HepG2 (cell line): ENCODE data around the gene MRPL39. TPM values are rescaled to one million over a fixed set of nuclear protein-coding genes. Genes with fewer than 3 reads are reported as not detected.

ENCODE experiments used
- ATAC-seq: fragments of 200-7000 bp; cut with Tn5 transposase; 3 replicates; pipeline ENCODE4 v1.9.1; 2020; ENCODE audit warnings: mild to moderate bottlenecking, moderate library complexity
- BruUV-seq: library from RNA; stranded (reverse); fragments of 400-500 nt; replicated peaks from 2 replicates; lab custom pipeline; 2021; lab: Mats Ljungman, UMichigan
- CTCF ChIA-PET: fragments of 300-600 bp; formaldehyde crosslinking; extraction: SDS; loops from one replicate; lab custom pipeline; 2021; ENCODE audit warnings: low total read pairs, inconsistent platforms, low intra/inter-chr PET ratio; lab: Yijun Ruan, JAX
- POLR2A ChIA-PET: fragments of 350-600 bp; sonication (Branson Sonifier 250); formaldehyde crosslinking; loops from one replicate; lab custom pipeline; 2020; ENCODE audit warnings: antibody characterized with exemption, inconsistent platforms; lab: Yijun Ruan, JAX
- DNase-seq: peaks from one replicate; pipeline ENCODE4 v3.0.0-alpha.2; 2015; ENCODE audit warnings: low spot score
- FAIRE-seq: peaks from 3 replicates; lab custom pipeline; 2011; peaks lifted over from hg19 to GRCh38; lab: Jason Lieb, UNC
- H2AFZ ChIP-seq: one replicate; pipeline ENCODE4 v1.6.1; 2011; ENCODE audit warnings: low read length, inconsistent platforms
- H3K27ac ChIP-seq: fragments of 300-600 bp; 3 replicates; pipeline ENCODE4 v1.8.0; 2011; ENCODE audit warnings: mixed run types, mild to moderate bottlenecking, mixed read lengths, low read length, inconsistent platforms; ENCODE audit not compliant: insufficient read depth; ENCODE audit errors: extremely low read length
- H3K27me3 ChIP-seq, 2 experiments: fragments of 200-600 bp in 1 of 2; 2 replicates in 1 of 2; 3 replicates in 1 of 2; pipeline versions ENCODE4 v1.6.0 to v1.8.0; 2011; ENCODE audit warnings: low read length in 2 of 2, mild to moderate bottlenecking in 2 of 2, moderate library complexity in 2 of 2, inconsistent platforms in 1 of 2; ENCODE audit not compliant: insufficient read depth in 2 of 2, control insufficient read depth in 1 of 2
- H3K36me3 ChIP-seq, 2 experiments: fragments of 200-600 bp in 1 of 2; replicated peaks in 1 of 2; 2 replicates in 1 of 2; 3 replicates in 1 of 2; pipeline versions ENCODE4 v1.5.1 to v1.8.0; 2011; ENCODE audit warnings: low read length in 2 of 2, inconsistent platforms in 1 of 2; ENCODE audit not compliant: insufficient read depth in 2 of 2, control insufficient read depth in 1 of 2
- H3K4me1 ChIP-seq: 2 replicates; pipeline ENCODE4 v1.5.1; 2012; ENCODE audit warnings: low read length, inconsistent platforms; ENCODE audit not compliant: insufficient read depth
- H3K4me2 ChIP-seq: 2 replicates; pipeline ENCODE4 v1.6.0; 2011; ENCODE audit warnings: low read depth, low read length, inconsistent platforms
- H3K4me3 ChIP-seq, 3 experiments: fragments of 200-600 bp in 1 of 3; sonication (generic), shearing (Covaris generic) in 1 of 3; replicated peaks in 1 of 3; 2 replicates each; pipeline ENCODE4 v1.5.1; 2011 to 2016; ENCODE audit warnings: low read length in 3 of 3, inconsistent platforms in 2 of 3, low read depth in 2 of 3, mild to moderate bottlenecking in 2 of 3, control low read depth in 1 of 3, mixed read lengths in 1 of 3; ENCODE audit not compliant: insufficient read depth in 1 of 3
- H3K79me2 ChIP-seq: one replicate; pipeline ENCODE4 v1.6.1; 2011; ENCODE audit warnings: low read length, inconsistent platforms; ENCODE audit not compliant: insufficient read depth
- H3K9ac ChIP-seq: 2 replicates; pipeline ENCODE4 v1.6.0; 2011; ENCODE audit warnings: mild to moderate bottlenecking, low read depth, low read length, inconsistent platforms; ENCODE audit not compliant: insufficient read depth
- H3K9me3 ChIP-seq: 2 replicates; pipeline ENCODE4 v1.5.1; 2012; ENCODE audit warnings: mild to moderate bottlenecking, low read length
- H4K20me1 ChIP-seq: 2 replicates; pipeline ENCODE4 v1.6.0; 2011; ENCODE audit warnings: inconsistent platforms, mild to moderate bottlenecking, low read length, moderate library complexity; ENCODE audit not compliant: insufficient read depth
- ASH2L ChIP-seq: fragments of 300-600, 200-600 bp; sonication (generic); IDR thresholded peaks from 2 replicates; pipeline ENCODE4 v1.7.0; 2017; ENCODE audit warnings: low read depth, mild to moderate bottlenecking, moderate library complexity, mixed read lengths, low read length; ENCODE audit not compliant: insufficient read length
- CBFB ChIP-seq: sonication (generic); formaldehyde crosslinking; IDR thresholded peaks from 2 replicates; pipeline ENCODE4 v1.4.0; 2020; ENCODE audit warnings: missing genetic modification reagents
- CENPT ChIP-seq: sonication (generic); formaldehyde crosslinking; IDR thresholded peaks from 2 replicates; pipeline ENCODE4 v1.8.0; 2022; ENCODE audit warnings: low read depth, mild to moderate bottlenecking, moderate library complexity, missing genetic modification reagents
- ELF4 ChIP-seq: sonication (generic); formaldehyde crosslinking; IDR thresholded peaks from 2 replicates; pipeline ENCODE4 v1.5.0; 2020; ENCODE audit warnings: missing genetic modification reagents, mild to moderate bottlenecking, moderate library complexity, borderline replicate concordance
- HOXA7 ChIP-seq: sonication (generic); formaldehyde crosslinking; IDR thresholded peaks from 2 replicates; pipeline ENCODE4 v1.8.1; 2022; ENCODE audit warnings: mild to moderate bottlenecking, missing genetic modification reagents, moderate library complexity
- MBNL3 ChIP-seq: fragments of 250-450 bp; sonication (Bioruptor Pico); conservative IDR thresholded peaks from 2 replicates; pipeline ENCODE4 v1.8.0; 2022; ENCODE audit warnings: mild to moderate bottlenecking, inconsistent platforms
- MYC ChIP-seq: sonication (generic); formaldehyde crosslinking; IDR thresholded peaks from 2 replicates; pipeline ENCODE4 v1.9.0; 2021; ENCODE audit warnings: missing genetic modification reagents, borderline replicate concordance
- NCOA5 ChIP-seq: sonication (generic); formaldehyde crosslinking; IDR thresholded peaks from 2 replicates; pipeline ENCODE4 v1.4.0; 2020; ENCODE audit warnings: missing genetic modification reagents
- ZFP37 ChIP-seq: sonication (generic); formaldehyde crosslinking; IDR thresholded peaks from 2 replicates; pipeline ENCODE4 v1.4.0; 2020; ENCODE audit warnings: missing genetic modification reagents, borderline replicate concordance
- ZNF253 ChIP-seq: sonication (generic); formaldehyde crosslinking; IDR thresholded peaks from 2 replicates; pipeline ENCODE4 v1.8.0; 2022; ENCODE audit warnings: mild to moderate bottlenecking, missing genetic modification reagents, borderline replicate concordance
- ZNF431 ChIP-seq: sonication (generic); formaldehyde crosslinking; IDR thresholded peaks from 2 replicates; pipeline ENCODE4 v1.9.0; 2022; ENCODE audit warnings: missing genetic modification reagents, low read depth, mild to moderate bottlenecking, borderline replicate concordance
- ZNF562 ChIP-seq: sonication (generic); formaldehyde crosslinking; IDR thresholded peaks from 2 replicates; pipeline ENCODE4 v1.8.0; 2022; ENCODE audit warnings: missing genetic modification reagents, borderline replicate concordance
- WGBS: methylation state at CpG from one replicate; pipeline ENCODE4 v1.1.6; 2017; ENCODE audit warnings: low lambda C conversion rate; 5-methylcytosine and 5-hydroxymethylcytosine counted together
- in situ Hi-C: cut with HindIII; loops from 2 replicates; pipeline ENCODE4 v1.10.0; 2017; ENCODE audit warnings: low pct_unique_long_range_greater_than_20kb; ENCODE audit not compliant: extremely low pct_ligation_motif_present
- intact Hi-C: fragments of 100-400 bp; cut with micrococcal nuclease; formaldehyde crosslinking; loops from one replicate; pipeline ENCODE4 v1.10.0; 2022; ENCODE audit not compliant: unreplicated experiment
- polyA plus RNA-seq, 8 experiments: library from polyadenylated mRNA; depleted of rRNA in 3 of 8; stranded (reverse) in 7 of 8; unstranded in 1 of 8; fragments of >200 nt; fragmentation: Illumina TruSeq in 4 of 8; extraction: Trizol in 4 of 8; gene quantifications; 2 replicates each; pipeline versions ENCODE4 v1.2.1 to v1.2.3, GENCODE V29; 2011 to 2016; ENCODE audit warnings: low read depth in 4 of 8, missing spikeins in 1 of 8, mixed read lengths in 1 of 8; ENCODE audit not compliant: insufficient read depth in 1 of 8
- total RNA-seq, 5 experiments: library from RNA; depleted of rRNA; stranded (reverse); fragments of >200 nt; fragmentation: Illumina TruSeq; extraction: Trizol; gene quantifications; 2 replicates each; pipeline ENCODE4 v1.2.3, GENCODE V29; 2016; ENCODE audit warnings: low read depth in 1 of 5
- TF ChIP-seq, protein P1 (sequence below): IDR thresholded peaks from 2 replicates; pipeline ENCODE4 v1.6.1; 2018; ENCODE audit warnings: missing genetic modification reagents
- TF ChIP-seq, protein P2 (sequence below): sonication (generic); formaldehyde crosslinking; IDR thresholded peaks from 2 replicates; pipeline ENCODE4 v1.9.0; 2021; ENCODE audit warnings: missing genetic modification reagents, borderline replicate concordance
- TF ChIP-seq, protein P3 (sequence below): sonication (generic); formaldehyde crosslinking; IDR thresholded peaks from 2 replicates; pipeline ENCODE4 v1.5.0; 2020; ENCODE audit warnings: missing genetic modification reagents
- TF ChIP-seq, protein P4 (sequence below): sonication (generic); formaldehyde crosslinking; IDR thresholded peaks from 2 replicates; pipeline ENCODE4 v1.8.0; 2022; ENCODE audit warnings: mild to moderate bottlenecking, missing genetic modification reagents

MRPL39 gene
- total and polyA plus RNA-seq, 2 of the 13 experiments (the other 11 are each of a cell fraction or from before 2014, with no cell fraction given): 29.1 to 91.2 TPM

DNA sequence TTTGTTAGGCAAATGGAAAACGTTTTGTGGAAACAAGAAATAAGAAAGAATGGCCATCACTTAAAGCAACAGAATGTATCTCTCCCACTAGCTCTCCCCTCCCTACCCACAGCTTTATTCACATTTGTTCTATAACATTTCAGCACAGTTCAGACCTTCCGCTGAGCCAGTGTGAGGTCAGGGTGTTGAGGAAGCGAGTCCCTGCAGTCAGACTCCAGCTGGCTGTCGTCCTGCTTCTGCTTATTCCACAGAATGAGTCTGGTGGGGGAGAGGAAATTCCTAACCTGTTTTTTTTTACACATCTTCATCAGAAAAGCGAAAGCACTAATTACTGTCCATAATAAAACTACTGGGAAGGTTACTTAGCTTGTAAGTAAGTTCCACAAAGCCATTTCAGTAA, 39.0 kb downstream of the MRPL39 start:
- H3K27me3 ChIP-seq: no peaks in the 10 kb centered on the region
- FAIRE-seq (no peak), DNase-seq (no peak), ATAC-seq (no peak)
- H3K4me1 ChIP-seq: no peaks in the 10 kb centered on the region
- H3K36me3 ChIP-seq: peaks cover 2 to 5% of the 10 kb centered on the region in 2 experiments; a peak in 1 of 5 replicates
- no peak overlapping the region for H3K27ac ChIP-seq
- in situ Hi-C loops: no loop called here
- no TSS peak for BruUV-seq
- no peak overlapping the region for H3K4me2 ChIP-seq
- no peak overlapping the region for H3K4me3 ChIP-seq
- no peaks in the 10 kb centered on the region for H3K9me3 ChIP-seq
- intact Hi-C loops: no loop called here
- no peak overlapping the region for H2AFZ ChIP-seq
- no peak overlapping the region for H3K9ac ChIP-seq
- CTCF ChIA-PET: no interaction called here
- no peak for TF ChIP-seq ELF4
- TF ChIP-seq MYC (CRISPR knock-in tag): no peak
- TF ChIP-seq HOXA7: no peak
- TF ChIP-seq CENPT: no peak
- TF ChIP-seq, protein P1, sequence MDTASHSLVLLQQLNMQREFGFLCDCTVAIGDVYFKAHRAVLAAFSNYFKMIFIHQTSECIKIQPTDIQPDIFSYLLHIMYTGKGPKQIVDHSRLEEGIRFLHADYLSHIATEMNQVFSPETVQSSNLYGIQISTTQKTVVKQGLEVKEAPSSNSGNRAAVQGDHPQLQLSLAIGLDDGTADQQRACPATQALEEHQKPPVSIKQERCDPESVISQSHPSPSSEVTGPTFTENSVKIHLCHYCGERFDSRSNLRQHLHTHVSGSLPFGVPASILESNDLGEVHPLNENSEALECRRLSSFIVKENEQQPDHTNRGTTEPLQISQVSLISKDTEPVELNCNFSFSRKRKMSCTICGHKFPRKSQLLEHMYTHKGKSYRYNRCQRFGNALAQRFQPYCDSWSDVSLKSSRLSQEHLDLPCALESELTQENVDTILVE (CRISPR knock-in tag): no peak
- TF ChIP-seq ZNF253 (CRISPR knock-in tag): no peak
- TF ChIP-seq, protein P2, sequence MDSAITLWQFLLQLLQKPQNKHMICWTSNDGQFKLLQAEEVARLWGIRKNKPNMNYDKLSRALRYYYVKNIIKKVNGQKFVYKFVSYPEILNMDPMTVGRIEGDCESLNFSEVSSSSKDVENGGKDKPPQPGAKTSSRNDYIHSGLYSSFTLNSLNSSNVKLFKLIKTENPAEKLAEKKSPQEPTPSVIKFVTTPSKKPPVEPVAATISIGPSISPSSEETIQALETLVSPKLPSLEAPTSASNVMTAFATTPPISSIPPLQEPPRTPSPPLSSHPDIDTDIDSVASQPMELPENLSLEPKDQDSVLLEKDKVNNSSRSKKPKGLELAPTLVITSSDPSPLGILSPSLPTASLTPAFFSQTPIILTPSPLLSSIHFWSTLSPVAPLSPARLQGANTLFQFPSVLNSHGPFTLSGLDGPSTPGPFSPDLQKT: no peak
- TF ChIP-seq ZFP37 (CRISPR knock-in tag): no peak
- no peak for TF ChIP-seq CBFB (CRISPR knock-in tag)
- no peak for TF ChIP-seq ASH2L
- no peak for TF ChIP-seq ZNF562
- TF ChIP-seq ZNF431: no peak
- TF ChIP-seq NCOA5 (CRISPR knock-in tag): no peak
- no peak for TF ChIP-seq MBNL3 (CRISPR knock-in tag)
- TF ChIP-seq, protein P3, sequence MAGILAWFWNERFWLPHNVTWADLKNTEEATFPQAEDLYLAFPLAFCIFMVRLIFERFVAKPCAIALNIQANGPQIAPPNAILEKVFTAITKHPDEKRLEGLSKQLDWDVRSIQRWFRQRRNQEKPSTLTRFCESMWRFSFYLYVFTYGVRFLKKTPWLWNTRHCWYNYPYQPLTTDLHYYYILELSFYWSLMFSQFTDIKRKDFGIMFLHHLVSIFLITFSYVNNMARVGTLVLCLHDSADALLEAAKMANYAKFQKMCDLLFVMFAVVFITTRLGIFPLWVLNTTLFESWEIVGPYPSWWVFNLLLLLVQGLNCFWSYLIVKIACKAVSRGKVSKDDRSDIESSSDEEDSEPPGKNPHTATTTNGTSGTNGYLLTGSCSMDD (CRISPR knock-in tag): no peak
- TF ChIP-seq, protein P4, sequence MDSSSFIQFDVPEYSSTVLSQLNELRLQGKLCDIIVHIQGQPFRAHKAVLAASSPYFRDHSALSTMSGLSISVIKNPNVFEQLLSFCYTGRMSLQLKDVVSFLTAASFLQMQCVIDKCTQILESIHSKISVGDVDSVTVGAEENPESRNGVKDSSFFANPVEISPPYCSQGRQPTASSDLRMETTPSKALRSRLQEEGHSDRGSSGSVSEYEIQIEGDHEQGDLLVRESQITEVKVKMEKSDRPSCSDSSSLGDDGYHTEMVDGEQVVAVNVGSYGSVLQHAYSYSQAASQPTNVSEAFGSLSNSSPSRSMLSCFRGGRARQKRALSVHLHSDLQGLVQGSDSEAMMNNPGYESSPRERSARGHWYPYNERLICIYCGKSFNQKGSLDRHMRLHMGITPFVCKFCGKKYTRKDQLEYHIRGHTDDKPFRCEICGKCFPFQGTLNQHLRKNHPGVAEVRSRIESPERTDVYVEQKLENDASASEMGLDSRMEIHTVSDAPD (CRISPR knock-in tag): no peak
- WGBS: 86% methylated on average over 5 of the region's 5 CpGs
- H4K20me1 ChIP-seq: no peaks in the 10 kb centered on the region
- H3K79me2 ChIP-seq: no peaks in the 10 kb centered on the region
- POLR2A ChIA-PET: no interaction called here
